ENCODE results near the gene LRG1. TPM values are rescaled to one million over a fixed set of nuclear protein-coding genes. Genes with fewer than 3 reads are reported as not detected.
"Not testable (repeated sequence)": the region's sequence is repeated elsewhere in the genome, so short reads cannot be mapped to it uniquely, and the experiment has no call there.

Gene LRG1
- total RNA-seq, 2 experiments from 2014 or later: 0.32 to 0.35 TPM

DNA sequence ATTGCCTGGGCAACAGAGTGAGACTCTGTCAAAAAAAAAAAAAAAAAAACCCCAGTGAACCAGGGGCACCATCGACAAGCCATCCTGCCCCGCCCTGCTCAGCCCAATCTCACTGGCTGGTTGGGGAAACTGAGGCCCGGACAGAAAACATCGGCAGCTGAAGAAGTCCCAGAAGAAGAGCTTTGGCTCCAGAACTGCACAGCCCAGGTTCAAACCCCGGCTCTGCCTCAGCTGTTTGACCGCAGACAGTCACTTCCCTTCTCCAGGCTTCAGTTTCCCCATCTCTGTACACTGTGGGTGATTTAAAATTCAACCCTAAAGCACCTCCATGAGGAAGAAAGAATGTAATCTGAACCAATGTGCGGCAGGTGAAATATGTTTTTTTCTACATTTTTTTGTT is 29.1 kb upstream of the LRG1 start:
- CTCF ChIA-PET: interaction anchor here (1.7 to 6.9 kb wide), 3 partner anchors 18 to 68 kb away, joined by 8 to 74 read pairs (median 14); no protein-coding TSS in a partner anchor
- Mint-ChIP-seq H3K27ac (no peak overlapping the region), H3K36me3 (no peaks in the 10 kb centered on the region), H3K9me3 (ENCODE audit: low read depth) (no peaks in the 10 kb centered on the region), H3K4me3 (no peak overlapping the region), H3K4me1 (no peaks in the 10 kb centered on the region), H3K27me3 (peaks cover 2% of the 10 kb centered on the region)
- ATAC-seq (no peak), DNase-seq (no peak)

DNA sequence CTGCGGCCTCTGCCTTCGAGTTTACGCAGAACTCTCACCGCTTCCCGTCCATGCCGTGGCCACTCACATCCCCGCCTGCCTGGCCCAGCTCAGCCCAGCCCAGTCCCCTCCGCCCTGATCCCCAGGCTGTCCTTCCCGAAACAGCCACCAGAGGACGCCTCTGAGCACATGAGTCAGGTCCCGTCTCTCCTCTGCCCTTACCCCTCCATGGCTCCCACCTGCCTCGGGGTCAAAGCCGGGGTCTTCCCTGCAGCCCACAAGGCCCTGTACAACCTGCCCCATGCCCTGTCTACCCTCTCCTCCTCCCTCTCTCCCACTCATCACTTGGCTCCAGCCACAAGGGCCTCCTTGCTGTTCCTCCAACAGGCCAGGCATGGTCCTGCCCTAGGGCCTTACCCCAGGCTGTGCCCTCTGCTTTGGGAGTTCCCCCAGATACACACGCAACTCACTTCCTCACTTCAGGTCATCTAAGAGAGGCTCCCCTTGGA is 27.8 kb upstream of the LRG1 start:
- no peaks in the 10 kb centered on the region for H3K36me3 Mint-ChIP-seq
- no peak overlapping the region for H3K27ac Mint-ChIP-seq
- DNase-seq: peak; percentile 75
- no peaks in the 10 kb centered on the region for H3K9me3 Mint-ChIP-seq (ENCODE audit: low read depth)
- H3K27me3 Mint-ChIP-seq: no peaks in the 10 kb centered on the region
- ATAC-seq: peak; percentile 42
- no peaks in the 10 kb centered on the region for H3K4me1 Mint-ChIP-seq
- no peak overlapping the region for H3K4me3 Mint-ChIP-seq
- CTCF ChIA-PET: interaction anchor here (1.1 to 6.9 kb wide), 9 partner anchors 11 to 223 kb away, joined by 3 to 74 read pairs (median 5); partner anchors contain the start of gene LRG1

DNA sequence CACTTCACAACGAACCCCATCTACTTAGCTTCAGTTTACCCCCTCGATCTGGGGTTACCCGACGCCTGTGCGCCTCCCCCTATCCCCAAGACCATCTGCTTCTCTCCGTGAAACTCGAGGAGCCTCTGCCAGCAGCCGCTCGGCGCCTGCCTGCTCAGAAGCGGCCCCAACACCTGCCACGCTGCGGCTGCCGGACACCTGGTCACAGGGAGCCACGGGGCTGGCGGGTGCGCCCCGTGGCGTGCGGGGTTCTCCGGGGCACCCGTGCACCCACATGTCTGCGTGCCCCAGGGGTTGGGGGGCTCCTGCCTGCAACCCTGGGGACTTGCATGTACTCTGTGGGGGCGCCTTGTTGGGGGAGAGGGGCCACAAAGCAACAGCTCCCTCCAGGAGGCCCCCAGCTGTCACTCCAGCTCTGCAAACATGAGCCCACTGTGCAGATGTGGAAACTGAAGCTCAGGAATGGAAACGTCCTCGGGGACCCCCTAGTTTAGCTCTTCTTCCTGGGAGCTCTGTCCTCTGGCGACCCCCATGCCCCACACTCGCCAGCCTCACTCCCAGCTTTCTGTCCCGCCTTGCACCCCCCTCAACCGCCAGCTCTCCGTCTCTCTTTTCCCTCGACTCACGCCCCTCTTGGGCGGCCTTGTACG is 26.7 kb upstream of the LRG1 start:
- CTCF ChIA-PET: interaction anchor here (0.9 to 6.9 kb wide), 9 partner anchors 10 to 225 kb away, joined by 3 to 74 read pairs (median 3); partner anchors contain the start of gene LRG1
- no peak for ATAC-seq
- no peak for DNase-seq
- H3K4me3 Mint-ChIP-seq: no peak overlapping the region
- H3K36me3 Mint-ChIP-seq: no peaks in the 10 kb centered on the region
- no peak overlapping the region for H3K27ac Mint-ChIP-seq
- H3K9me3 Mint-ChIP-seq (ENCODE audit: low read depth): no peaks in the 10 kb centered on the region
- H3K27me3 Mint-ChIP-seq: no peaks in the 10 kb centered on the region
- no peaks in the 10 kb centered on the region for H3K4me1 Mint-ChIP-seq

DNA sequence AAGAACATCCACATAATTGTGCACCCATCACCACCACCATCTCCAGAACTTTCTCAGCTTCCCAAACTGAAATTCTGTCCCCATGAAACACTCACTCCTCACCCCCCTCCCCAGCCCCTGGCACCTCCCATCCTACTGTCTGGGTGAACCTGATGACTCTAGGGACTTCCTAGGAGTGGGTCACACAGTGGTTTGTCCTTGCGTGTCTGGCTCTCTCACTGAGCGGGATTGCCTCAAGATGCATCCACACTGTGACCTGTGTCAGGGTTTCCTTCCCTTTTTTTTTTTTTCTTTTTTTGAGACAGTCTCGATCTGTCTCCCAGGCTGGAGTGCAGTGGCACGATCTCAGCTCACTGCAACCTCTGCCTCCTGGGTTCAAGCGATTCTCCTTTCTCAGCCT is 23.7 kb upstream of the LRG1 start:
- CTCF ChIA-PET; H3K4me3 Mint-ChIP-seq; H3K27me3 Mint-ChIP-seq; H3K27ac Mint-ChIP-seq; H3K9me3 Mint-ChIP-seq (ENCODE audit: low read depth); H3K36me3 Mint-ChIP-seq; DNase-seq; H3K4me1 Mint-ChIP-seq; ATAC-seq: not testable (repeated sequence)

DNA sequence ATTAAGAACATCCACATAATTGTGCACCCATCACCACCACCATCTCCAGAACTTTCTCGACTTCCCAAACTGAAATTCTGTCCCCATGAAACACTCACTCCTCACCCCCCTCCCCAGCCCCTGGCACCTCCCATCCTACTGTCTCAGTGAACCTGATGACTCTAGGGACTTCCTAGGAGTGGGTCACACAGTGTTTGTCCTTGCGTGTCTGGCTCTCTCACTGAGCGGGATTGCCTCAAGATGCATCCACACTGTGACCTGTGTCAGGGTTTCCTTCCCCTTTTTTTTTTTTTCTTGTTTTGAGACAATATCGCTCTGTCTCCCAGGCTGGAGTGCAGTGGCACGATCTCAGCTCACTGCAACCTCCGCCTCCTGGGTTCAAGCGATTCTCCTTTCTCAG is 22.2 kb upstream of the LRG1 start:
- H3K4me3 Mint-ChIP-seq; H3K4me1 Mint-ChIP-seq; H3K9me3 Mint-ChIP-seq (ENCODE audit: low read depth); H3K27me3 Mint-ChIP-seq; ATAC-seq; CTCF ChIA-PET; H3K36me3 Mint-ChIP-seq; DNase-seq; H3K27ac Mint-ChIP-seq: not testable (repeated sequence)

DNA sequence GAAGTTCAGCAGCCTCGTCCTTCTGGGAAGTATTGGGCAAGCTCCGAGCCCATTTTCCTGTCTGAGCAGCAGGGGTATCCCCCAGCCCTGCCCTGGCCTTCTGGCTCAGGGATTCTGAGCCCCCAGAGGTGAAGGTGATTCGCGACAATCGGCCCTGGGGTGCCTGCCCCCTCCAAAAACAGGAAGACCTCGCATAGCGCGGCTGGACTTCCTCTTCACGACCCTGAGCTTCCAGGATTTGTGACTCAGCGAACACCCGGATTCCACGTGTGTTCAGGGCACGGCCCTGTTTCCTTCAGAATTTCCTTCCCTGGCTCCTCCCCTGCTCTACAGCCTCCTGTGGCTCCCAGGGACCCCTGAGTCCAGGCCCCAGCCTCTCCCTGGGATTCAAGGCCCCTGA is 19.7 kb upstream of the LRG1 start, which contains the start of gene SEMA6B:
Gene SEMA6B, minus strand, starts transcription at position 116 of the 400 bp plus-strand sequence. CDS start 1,227 bp downstream, outside the sequence.
- H3K27ac Mint-ChIP-seq: no peak within 1 kb of the TSS

DNA sequence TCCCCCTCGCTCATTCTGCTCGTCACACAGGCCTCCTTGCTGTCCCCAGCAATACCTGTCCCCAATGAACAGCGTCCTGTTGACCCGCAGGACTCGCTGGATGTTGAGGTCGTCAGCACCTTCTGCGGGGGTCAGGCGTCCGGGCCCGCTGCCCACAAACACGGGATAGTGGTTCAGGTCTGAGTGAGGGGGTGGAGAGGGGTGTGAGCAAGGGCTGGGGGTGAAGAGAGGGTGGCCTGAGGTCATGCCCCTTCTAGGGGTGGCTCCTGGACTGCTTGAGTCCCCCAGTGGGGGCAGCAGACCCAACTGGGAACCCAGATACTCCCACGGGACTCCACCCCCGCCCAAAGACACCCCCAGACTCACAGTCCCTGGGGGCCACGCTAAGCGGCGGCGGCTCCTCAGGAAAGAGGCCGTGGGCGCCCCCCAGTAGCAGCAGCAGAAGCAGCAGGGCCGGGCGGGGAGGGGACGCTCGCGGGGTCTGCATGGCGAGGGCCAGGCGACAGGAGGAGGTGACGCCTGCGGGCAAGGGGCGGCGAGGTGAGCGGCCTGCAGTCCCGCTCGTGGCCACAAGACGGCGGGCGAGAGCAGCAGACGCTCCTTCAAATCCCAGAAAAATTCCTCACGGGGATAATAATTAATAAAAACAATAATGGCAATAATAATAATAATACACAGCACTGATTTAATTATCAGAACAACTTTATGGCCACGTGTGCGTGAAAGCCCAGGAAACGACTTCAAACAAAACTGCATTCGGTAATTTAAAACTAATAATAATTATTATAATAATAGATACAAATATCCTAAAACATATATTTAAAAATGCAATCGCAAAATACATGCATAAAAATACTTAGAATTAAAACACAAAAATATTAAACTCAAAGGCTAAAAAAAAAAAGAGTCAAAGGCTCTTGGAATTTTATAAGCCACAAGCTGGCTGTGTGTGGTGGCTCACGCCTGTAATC is 18.4 kb upstream of the LRG1 start:
- H3K27me3 Mint-ChIP-seq: no peaks in the 10 kb centered on the region
- no peaks in the 10 kb centered on the region for H3K36me3 Mint-ChIP-seq
- H3K4me1 Mint-ChIP-seq: no peaks in the 10 kb centered on the region
- DNase-seq (no peak), ATAC-seq (peak; percentile 40)
- CTCF ChIA-PET: interaction anchor here (0.8 to 1.7 kb wide), 3 partner anchors 11 to 79 kb away, joined by 3 to 14 read pairs (median 5); no protein-coding TSS in a partner anchor
- H3K9me3 Mint-ChIP-seq (ENCODE audit: low read depth): no peaks in the 10 kb centered on the region
- H3K27ac Mint-ChIP-seq: no peak overlapping the region
- no peak overlapping the region for H3K4me3 Mint-ChIP-seq

More for the DNA sequence above, 19.7 kb upstream of the LRG1 start, which contains the start of gene SEMA6B:
- no peak for ATAC-seq
- no peak within 1 kb of the TSS for H3K4me3 Mint-ChIP-seq
- no peaks in the 10 kb centered on the region for H3K36me3 Mint-ChIP-seq
- H3K4me1 Mint-ChIP-seq: no peaks in the 10 kb centered on the region
- no peaks in the 10 kb centered on the region for H3K9me3 Mint-ChIP-seq (ENCODE audit: low read depth)
- DNase-seq: no peak
- CTCF ChIA-PET: interaction anchor here (0.6 to 2.1 kb wide), 4 partner anchors 13 to 121 kb away, joined by 3 to 14 read pairs (median 4); no protein-coding TSS in a partner anchor
- no peaks in the 10 kb centered on the region for H3K27me3 Mint-ChIP-seq

DNA sequence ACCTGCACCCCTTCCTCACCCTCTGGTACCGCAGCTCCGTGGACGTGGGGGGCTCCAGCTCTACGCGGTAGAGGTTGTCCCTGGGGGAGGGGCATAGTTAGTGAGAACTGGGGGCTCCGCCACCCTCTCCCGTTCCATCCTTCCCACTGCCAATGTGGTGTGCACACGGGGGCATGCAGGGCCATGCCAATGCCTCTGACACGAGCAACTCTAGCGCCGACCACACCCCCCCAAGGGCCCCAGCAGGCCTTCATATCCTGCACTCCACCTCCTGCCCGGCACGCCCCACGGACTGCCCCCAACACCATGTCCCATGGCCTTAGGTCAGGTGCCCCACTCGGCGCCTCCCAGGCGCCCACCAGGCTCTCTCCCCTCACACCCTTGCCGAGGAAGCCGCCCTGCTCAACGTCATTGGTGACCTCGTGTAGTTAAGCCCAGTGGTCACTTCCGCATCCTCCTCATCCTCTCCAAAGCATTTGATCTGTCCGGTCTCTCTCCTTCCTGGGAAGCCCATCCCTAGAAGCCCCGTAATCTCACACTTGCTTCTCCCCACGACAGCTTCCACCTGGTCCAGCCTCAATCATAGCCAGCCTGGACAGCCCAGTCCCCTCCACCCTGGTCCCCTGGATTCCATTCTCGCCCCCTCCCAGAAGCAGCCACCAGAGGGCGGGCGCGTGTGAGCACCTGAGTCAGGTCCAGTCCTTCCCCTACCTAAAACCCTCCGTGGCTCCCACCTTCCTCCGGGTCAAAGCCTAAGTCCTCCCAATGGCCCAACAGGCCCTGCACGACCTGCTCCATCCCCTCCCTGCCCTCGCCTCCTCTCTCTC is 17.5 kb upstream of the LRG1 start:
- no peak overlapping the region for H3K27ac Mint-ChIP-seq
- no peaks in the 10 kb centered on the region for H3K9me3 Mint-ChIP-seq (ENCODE audit: low read depth)
- no peak overlapping the region for H3K4me3 Mint-ChIP-seq
- H3K27me3 Mint-ChIP-seq: no peaks in the 10 kb centered on the region
- no peaks in the 10 kb centered on the region for H3K4me1 Mint-ChIP-seq
- no peak for DNase-seq
- CTCF ChIA-PET: interaction anchor here (0.6 to 1.6 kb wide), 4 partner anchors 10 to 79 kb away, joined by 3 to 6 read pairs (median 4); partner anchors contain the start of gene PLIN5
- no peaks in the 10 kb centered on the region for H3K36me3 Mint-ChIP-seq
- peak; percentile 28 for ATAC-seq

DNA sequence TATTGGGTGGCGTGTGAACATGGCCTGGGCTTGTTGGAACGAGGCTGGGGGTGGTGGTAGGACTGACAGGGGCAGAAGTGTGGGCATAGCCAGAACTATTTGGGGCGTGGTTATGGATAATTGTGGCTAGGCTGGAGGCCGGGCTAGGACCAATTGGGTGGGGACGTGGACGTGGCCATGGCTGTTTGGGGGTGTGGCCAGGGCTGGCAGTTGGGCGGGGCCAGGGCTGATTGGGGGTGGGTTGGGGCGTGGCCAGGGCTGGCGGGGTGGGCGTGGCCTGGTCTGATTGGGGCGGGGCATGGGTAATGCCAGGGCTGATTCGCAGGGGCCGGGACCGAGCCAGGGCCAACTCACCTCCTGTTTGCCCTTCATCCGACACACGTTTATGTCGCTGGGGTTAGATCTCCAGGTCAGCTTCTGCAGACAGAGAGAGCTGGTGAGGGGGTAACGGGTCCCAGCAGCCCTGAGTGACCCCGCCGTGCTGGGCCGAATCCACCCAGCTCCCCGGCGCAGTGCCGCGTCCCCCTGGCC is 16.8 kb upstream of the LRG1 start:
- no peak overlapping the region for H3K4me3 Mint-ChIP-seq
- no peaks in the 10 kb centered on the region for H3K9me3 Mint-ChIP-seq (ENCODE audit: low read depth)
- H3K27me3 Mint-ChIP-seq: no peaks in the 10 kb centered on the region
- peak; percentile 43 for DNase-seq
- peak; percentile 54 for ATAC-seq
- no peak overlapping the region for H3K27ac Mint-ChIP-seq
- H3K4me1 Mint-ChIP-seq: no peaks in the 10 kb centered on the region
- CTCF ChIA-PET: interaction anchor here (0.6 to 1.6 kb wide), 4 partner anchors 11 to 80 kb away, joined by 3 to 6 read pairs (median 4); partner anchors contain the start of gene PLIN5
- no peaks in the 10 kb centered on the region for H3K36me3 Mint-ChIP-seq

DNA sequence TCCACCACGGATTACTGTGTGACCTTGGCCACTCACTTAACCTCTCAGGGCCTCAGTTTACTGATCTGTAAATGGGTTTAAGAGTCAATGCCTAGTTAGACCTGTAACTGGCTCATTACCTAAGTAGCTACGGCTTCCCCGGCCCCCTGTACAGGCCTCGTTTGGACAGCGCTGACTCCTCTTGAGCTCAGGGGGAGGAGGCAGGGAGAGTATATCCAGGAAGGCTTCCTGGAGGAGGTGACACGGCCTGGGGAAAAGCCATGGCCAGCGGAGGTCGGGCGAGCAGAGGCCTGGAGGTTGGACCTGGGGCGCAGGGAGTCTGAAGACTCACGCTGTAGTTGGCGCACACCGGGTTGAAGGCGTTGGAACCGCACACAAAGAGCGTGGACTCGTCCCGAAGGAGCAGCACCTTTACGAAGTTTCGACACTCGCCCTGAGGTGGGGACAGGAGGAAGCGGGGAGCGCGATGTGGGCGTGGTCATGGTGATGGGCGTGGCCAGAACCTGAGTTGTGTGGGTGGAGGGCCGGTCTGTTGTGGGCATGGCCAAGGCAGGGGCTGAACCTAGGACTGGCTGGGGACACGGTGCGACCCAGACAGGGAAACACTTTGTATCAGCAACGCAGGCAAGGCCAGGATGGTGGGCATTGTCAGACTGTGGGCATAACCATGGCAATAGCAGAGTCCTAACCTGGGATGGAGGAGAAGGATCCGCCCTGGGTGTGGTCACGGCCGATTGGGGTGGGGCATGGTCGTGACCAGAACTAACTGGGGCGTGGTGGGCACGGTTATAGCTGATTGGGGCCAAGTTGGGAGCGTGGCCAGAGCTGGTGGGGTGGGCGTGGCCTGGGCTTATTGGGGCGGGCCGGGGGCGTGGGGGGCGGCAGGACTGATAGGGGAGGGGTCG is 16.1 kb upstream of the LRG1 start:
- no peak for ATAC-seq
- no peak overlapping the region for H3K4me3 Mint-ChIP-seq
- no peaks in the 10 kb centered on the region for H3K36me3 Mint-ChIP-seq
- no peaks in the 10 kb centered on the region for H3K4me1 Mint-ChIP-seq
- no peaks in the 10 kb centered on the region for H3K27me3 Mint-ChIP-seq
- DNase-seq: no peak
- no peaks in the 10 kb centered on the region for H3K9me3 Mint-ChIP-seq (ENCODE audit: low read depth)
- H3K27ac Mint-ChIP-seq: no peak overlapping the region
- CTCF ChIA-PET: interaction anchor here (0.8 to 1.6 kb wide), 2 partner anchors 11 to 33 kb away, joined by 3 to 6 read pairs; no protein-coding TSS in a partner anchor

DNA sequence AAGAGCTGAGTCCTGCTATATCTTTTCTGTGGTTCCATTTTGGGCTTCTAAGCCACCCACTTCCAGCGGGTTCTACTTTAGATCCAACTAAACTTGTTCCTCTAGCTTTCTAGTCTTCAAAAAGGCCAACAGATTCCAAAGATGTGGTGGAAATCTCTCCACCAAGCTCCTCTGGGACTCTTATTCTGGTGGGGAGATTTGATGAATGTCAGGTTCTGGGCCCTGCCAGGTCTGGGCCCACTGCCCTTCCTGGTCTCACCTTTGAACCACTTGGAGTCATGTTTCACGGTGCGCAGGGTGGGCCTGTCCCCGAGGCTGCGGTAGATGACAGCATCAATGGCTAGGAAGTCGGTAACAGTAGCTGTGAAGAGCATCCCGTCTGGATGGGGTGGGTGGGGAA is 14.9 kb upstream of the LRG1 start:
- Mint-ChIP-seq H3K4me3 (no peak overlapping the region), H3K27ac (no peak overlapping the region), H3K9me3 (ENCODE audit: low read depth) (no peaks in the 10 kb centered on the region), H3K27me3 (no peaks in the 10 kb centered on the region), H3K36me3 (no peaks in the 10 kb centered on the region), H3K4me1 (no peaks in the 10 kb centered on the region)
- CTCF ChIA-PET: interaction anchor here (0.9 kb wide), 2 partner anchors 12 to 82 kb away, joined by 3 read pairs; no protein-coding TSS in a partner anchor
- DNase-seq: no peak
- no peak for ATAC-seq
